ENCODE data around the gene FOXP2. TPM values are rescaled to one million over a fixed set of nuclear protein-coding genes. Genes with fewer than 3 reads are reported as not detected.
"Not testable (repeated sequence)": the region's sequence is repeated elsewhere in the genome, so short reads cannot be mapped to it uniquely, and the experiment has no call there.

Gene FOXP2
- total and polyA plus RNA-seq, 2 donors (not counting 1 experiment from before 2014, with no cell fraction given), result not detected

- intact Hi-C loops (cut with micrococcal nuclease); ATAC-seq (ENCODE audit: low read depth): not testable (repeated sequence)
- WGBS (ENCODE audit: insufficient coverage), result no CpG with 5 or more reads among the region's 3 CpGs
These were observed 30.3 kb upstream of the FOXP2 start for GRCh38 chr7:114384346-114384745.

GRCh38 chr7:114388021-114388420 is 26.6 kb upstream of the FOXP2 start:
- ATAC-seq (ENCODE audit: low read depth), result no peak
- H3K4me3 Mint-ChIP-seq, result no peak overlapping the region
- no peak overlapping the region for H3K9ac ChIP-seq (ENCODE audit: low read length)
- no peaks in the 10 kb centered on the region for H3K27me3 Mint-ChIP-seq
- H2AFZ ChIP-seq (ENCODE audit: insufficient read depth, low read depth, low read length, poor library complexity, severe bottlenecking), result no peak overlapping the region
- H3K79me2 ChIP-seq (ENCODE audit: control insufficient read depth, insufficient read depth, low read length), result no peaks in the 10 kb centered on the region
- ChIA-PET POLR2A (no interaction called here), CTCF (interaction anchor here (0.6 kb wide), 1 partner anchor 268 kb away, joined by 3 read pairs; no protein-coding TSS in a partner anchor)
- H3K4me1 Mint-ChIP-seq, result no peaks in the 10 kb centered on the region
- no peak overlapping the region for H3K27ac ChIP-seq (ENCODE audit: low read length in 2 of 2)
- no peak overlapping the region for H3K4me2 ChIP-seq (replicated peaks; ENCODE audit: low read depth, low read length, poor library complexity, severe bottlenecking)
- no peaks in the 10 kb centered on the region for H3K27me3 ChIP-seq (replicated peaks in 1 of 4; ENCODE audit: control extremely low read depth in 1 of 4, control insufficient read depth in 3 of 4, insufficient read depth in 4 of 4, low read length in 3 of 4)
- H3K4me1 ChIP-seq (ENCODE audit: control insufficient read depth in 2 of 2, insufficient read depth in 2 of 2, low read length in 2 of 2), result no peaks in the 10 kb centered on the region
- H3K4me3 ChIP-seq (ENCODE audit: control extremely low read depth in 1 of 5, extremely low read depth in 1 of 5, insufficient read depth in 1 of 5, low read depth in 2 of 5, low read length in 4 of 5), result no peak overlapping the region
- no peak for TF ChIP-seq CTCF (IDR thresholded peaks at IDR 0.05)
- no peak for TF ChIP-seq EZH2 (IDR thresholded peaks at IDR 0.05; ENCODE audit: borderline replicate concordance, insufficient read depth, low read depth, low read length, poor library complexity, severe bottlenecking)
- intact Hi-C loops (cut with micrococcal nuclease), result no loop called here
- no peaks in the 10 kb centered on the region for H3K36me3 ChIP-seq (replicated peaks in 1 of 2; ENCODE audit: control extremely low read depth in 1 of 2, control insufficient read depth in 1 of 2, extremely low read depth in 1 of 2, insufficient read depth in 2 of 2, low read length in 1 of 2)
- peaks cover 0 to 4% (median 0%) of the 10 kb centered on the region in 3 donors for H3K9me3 ChIP-seq (ENCODE audit: control extremely low read depth in 1 of 3, control insufficient read depth in 2 of 3, insufficient read depth in 1 of 3, low read length in 2 of 3)
- H3K9me3 Mint-ChIP-seq (ENCODE audit: insufficient read depth), result no peaks in the 10 kb centered on the region
- no peak for DNase-seq
- no peaks in the 10 kb centered on the region for H4K20me1 ChIP-seq (ENCODE audit: control insufficient read depth, insufficient read depth, low read length, poor library complexity, severe bottlenecking)
- no peak overlapping the region for H3K27ac Mint-ChIP-seq

More at GRCh38 chr7:114384346-114384745, 30.3 kb upstream of the FOXP2 start:
- H3K4me1 Mint-ChIP-seq; POLR2A ChIA-PET; H3K9me3 ChIP-seq (ENCODE audit: control extremely low read depth in 1 of 3, control insufficient read depth in 2 of 3, insufficient read depth in 1 of 3, low read length in 2 of 3); H3K4me3 ChIP-seq (ENCODE audit: control extremely low read depth in 1 of 5, extremely low read depth in 1 of 5, insufficient read depth in 1 of 5, low read depth in 2 of 5, low read length in 4 of 5); H3K4me1 ChIP-seq (ENCODE audit: control insufficient read depth in 2 of 2, insufficient read depth in 2 of 2, low read length in 2 of 2); H3K27ac Mint-ChIP-seq; H3K36me3 ChIP-seq (replicated peaks in 1 of 2; ENCODE audit: control extremely low read depth in 1 of 2, control insufficient read depth in 1 of 2, extremely low read depth in 1 of 2, insufficient read depth in 2 of 2, low read length in 1 of 2); H3K4me3 Mint-ChIP-seq; H4K20me1 ChIP-seq (ENCODE audit: control insufficient read depth, insufficient read depth, low read length, poor library complexity, severe bottlenecking); H3K27me3 Mint-ChIP-seq; H3K4me2 ChIP-seq (replicated peaks; ENCODE audit: low read depth, low read length, poor library complexity, severe bottlenecking); H3K9me3 Mint-ChIP-seq (ENCODE audit: insufficient read depth); H2AFZ ChIP-seq (ENCODE audit: insufficient read depth, low read depth, low read length, poor library complexity, severe bottlenecking); DNase-seq; H3K79me2 ChIP-seq (ENCODE audit: control insufficient read depth, insufficient read depth, low read length); H3K27me3 ChIP-seq (replicated peaks in 1 of 4; ENCODE audit: control extremely low read depth in 1 of 4, control insufficient read depth in 3 of 4, insufficient read depth in 4 of 4, low read length in 3 of 4); H3K9ac ChIP-seq (ENCODE audit: low read length); CTCF ChIA-PET; H3K27ac ChIP-seq (ENCODE audit: low read length in 2 of 2): not testable (repeated sequence)

Measured in B cell (primary cell).